A172 (cell line): Measurements from ENCODE around the gene LKAAEAR1. TPM values are rescaled to one million over a fixed set of nuclear protein-coding genes. Genes with fewer than 3 reads are reported as not detected.
A peak's percentile ranks its signal among the peaks of the same experiment; 100 is the strongest.

Experiments
- DNase-seq: peaks from one replicate; pipeline ENCODE4 v3.0.0-alpha.2; 2015; ENCODE audit warnings: low spot score
- total RNA-seq: library from RNA; depleted of rRNA; stranded (reverse); fragments of >200 nt; shearing (Covaris generic); gene quantifications from 2 replicates; pipeline ENCODE4 v1.2.3, GENCODE V29; 2014

LKAAEAR1 gene
- total RNA-seq, 1 experiment from 2014 or later, result not detected

DNA sequence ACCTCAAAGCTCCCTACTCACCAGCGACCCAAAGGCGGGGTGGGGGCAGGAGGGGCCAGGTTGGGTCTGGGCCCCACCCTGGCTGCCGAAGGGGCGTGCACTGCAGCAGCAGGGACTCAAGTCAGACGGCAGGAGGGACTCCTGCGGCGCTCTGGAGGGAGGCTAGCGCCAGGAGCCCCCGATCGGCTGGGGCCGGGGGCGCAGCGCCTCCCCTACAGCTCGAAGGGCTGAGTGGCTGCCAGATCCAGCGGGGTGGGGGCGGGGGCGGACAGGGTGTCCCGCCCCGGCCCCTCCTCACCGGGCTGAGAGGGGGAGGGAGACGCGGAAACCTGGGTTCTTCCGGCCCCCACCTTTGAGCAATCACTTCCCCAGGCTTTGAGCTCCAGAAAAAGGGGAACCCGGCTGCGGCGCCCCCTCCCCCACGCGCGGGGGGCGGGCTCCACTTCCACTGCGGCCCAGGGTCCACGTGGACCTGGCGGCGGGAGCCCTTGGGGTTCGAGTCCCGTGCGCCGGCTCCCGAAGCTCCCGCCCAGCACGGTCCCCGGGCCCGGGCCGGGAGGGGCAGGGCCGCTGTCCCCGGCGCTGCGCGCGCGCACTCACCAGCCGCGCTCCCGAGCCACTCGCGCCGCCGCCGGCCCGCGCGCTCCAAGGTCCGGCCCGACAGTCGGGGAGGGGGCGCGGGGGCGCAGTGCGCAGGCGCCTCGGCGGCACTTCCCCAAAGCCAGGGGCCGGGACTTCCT lies 4.8 kb downstream of the LKAAEAR1 start, which contains the start of gene RGS19:
Gene RGS19, minus strand, starts transcription at position 246 of the 740 bp plus-strand sequence. CDS start 2,632 bp downstream, outside the sequence.
- peak; percentile 32 for DNase-seq

DNA sequence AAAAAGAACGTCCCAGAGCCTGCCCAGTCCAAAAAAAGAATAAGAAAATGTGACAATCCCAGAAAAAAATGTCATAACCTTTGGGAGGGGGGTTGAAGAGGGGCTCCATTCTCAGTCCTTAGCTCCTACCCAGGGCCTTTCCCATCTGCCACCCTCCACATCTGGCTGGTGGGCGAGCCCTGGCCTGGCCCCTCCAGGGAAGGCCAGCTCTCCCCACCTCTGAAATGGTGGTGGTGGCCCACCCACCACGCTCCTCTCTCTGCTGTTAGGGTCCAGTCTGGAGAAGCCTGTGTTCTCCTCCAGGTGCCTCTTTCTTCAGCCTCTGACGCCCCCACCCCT lies 5.3 kb downstream of the LKAAEAR1 start:
- DNase-seq, result no peak

DNA sequence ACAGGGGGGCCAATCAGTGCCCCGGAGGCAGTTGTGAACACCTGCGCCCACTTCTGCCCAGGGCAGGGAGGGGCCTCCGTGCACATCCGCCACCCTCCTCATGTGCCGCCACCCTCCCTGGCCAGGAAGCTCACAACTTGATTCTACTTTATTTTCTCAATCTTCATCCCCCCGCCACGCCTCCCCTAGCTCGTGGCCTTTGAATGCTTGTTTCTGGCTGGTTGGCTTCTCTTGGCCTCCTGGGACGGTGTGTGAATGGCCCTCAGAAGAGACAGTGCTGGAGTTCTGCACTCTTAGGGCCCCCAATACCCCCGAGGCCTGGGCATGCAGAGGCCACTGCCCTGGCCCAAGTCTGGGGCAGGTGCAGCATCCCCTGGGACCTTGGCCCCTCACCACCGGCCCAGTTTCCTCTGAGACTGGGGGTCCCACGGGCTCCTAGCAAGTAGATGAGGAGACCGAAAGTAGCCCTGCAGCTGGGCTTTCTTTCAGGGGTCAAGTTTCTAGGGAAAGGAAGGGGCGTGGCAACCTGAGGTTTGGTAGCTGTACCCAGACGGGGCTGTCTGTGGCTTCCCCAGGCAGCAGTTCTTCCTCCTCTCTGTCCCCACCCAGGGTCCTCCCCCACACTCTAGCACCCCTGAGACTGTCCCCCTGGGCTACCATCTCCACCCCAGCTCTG lies 6.2 kb downstream of the LKAAEAR1 start:
- no peak for DNase-seq

DNA sequence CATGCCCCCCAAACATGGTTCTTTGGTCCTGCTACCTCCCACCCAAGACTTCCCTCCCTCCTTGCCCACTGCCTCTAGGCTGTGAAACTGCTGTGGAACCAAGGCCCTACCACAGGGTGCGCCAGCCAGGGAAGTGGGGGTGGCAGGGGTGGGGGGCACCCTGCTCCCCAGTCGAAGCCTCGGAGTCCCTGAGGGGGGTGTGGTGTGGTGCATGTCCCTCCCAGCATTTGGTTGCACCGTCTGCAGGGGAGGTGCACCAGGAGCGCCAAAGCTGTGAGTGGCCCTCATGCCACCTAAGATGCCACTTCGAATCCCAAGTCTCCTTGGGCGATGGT lies 6.7 kb downstream of the LKAAEAR1 start:
- no peak for DNase-seq

DNA sequence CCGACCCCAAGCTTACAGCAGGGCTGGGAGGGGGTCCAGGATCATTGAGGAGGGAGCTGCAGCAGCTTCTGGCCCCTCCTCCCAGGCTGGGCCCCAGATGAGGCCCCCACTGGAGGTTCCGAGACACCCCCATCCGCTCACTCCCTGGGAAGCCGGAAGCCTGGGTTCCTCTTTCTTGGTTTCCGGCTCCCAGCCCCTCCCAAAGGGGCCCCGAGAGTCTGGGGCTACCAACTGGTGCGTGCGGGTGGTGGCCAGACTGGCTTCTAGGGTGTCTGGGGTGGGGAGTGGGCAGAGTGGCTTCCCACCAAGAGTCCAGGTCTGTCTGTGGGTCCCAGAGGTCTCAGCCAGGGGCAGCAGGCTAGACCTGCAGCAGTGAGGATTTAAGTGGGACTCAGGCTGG lies 7.1 kb downstream of the LKAAEAR1 start:
- DNase-seq, result no peak

DNA sequence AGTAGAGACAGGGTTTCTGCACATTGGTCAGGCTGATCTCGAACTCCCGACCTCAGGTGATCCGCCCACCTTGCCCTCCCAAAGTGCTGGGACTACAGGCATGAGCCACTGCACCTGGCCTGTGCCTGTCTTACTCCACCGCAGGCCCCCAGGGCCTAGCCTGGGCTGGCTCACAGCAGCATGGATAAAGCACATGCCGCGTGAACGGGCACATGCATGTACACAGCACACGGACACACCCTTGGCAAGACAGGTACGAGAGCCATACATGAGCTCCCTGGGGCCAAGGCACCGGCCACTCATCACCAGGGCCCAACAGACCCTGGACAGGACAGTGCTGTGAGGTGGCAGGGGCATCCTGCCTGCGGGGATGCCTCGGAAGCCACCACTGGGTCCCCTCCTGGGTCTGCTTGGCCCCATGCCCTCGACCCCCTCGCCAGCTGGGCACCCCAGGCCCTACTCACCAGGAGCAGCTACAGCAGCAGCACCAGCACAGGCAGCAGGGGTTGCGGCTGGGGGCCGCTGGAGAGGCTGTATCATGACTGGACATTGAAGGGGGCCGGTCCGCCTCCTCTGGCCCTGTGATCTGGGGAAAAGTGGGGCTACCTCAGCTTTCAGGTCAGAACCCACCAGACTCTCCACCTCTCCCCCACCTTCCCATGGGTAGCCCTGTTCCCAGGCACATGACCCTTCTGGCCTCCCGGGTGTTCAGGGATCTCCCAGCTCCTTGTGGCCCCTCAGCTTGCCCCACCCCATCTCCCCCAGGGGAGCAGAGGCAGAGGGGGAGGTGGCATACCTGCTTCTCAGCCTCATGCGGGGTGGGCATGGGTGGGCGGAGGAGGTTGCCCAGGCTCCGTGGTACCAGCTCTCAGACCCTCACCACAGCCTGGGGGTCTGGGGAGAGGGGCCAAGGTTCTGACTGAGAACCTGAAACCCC lies 7.9 kb downstream of the LKAAEAR1 start:
- DNase-seq, result no peak

DNA sequence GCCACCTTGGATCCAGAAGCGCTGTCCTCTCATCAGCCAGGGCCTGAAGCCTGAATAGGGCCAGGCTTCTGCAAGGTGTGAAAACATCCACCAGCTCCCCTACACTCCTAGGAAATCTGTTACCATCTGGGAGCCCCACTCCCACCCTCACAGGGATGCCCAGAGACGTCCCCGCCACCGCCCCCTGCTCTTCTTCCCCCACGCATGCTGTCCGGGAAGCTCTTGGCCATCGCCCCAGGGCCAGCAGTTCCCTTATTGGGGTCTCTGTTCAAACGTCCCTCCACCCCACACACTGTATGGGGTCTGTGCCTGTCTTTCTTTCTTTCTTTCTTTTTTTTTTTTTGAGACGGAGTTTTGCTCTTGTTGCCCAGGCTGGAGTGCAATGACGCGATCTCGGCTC lies 8.6 kb downstream of the LKAAEAR1 start:
- no peak for DNase-seq

DNA sequence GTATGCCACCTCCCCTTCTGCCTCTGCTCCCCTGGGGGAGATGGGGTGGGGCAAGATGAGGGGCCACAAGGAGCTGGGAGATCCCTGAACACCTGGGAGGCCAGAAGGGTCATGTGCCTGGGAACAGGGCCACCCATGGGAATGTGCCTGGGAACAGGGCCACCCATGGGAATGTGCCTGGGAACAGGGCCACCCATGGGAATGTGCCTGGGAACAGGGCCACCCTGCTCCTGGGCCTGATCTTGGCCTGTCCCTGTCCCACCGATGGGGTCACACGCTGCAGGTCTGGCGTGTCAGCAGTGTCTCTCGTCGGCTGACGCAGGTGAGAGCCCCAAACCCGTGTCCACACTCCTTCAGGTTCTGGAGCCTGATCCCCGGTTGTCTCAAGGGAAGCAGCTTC lies 9.2 kb downstream of the LKAAEAR1 start:
- DNase-seq, result no peak

DNA sequence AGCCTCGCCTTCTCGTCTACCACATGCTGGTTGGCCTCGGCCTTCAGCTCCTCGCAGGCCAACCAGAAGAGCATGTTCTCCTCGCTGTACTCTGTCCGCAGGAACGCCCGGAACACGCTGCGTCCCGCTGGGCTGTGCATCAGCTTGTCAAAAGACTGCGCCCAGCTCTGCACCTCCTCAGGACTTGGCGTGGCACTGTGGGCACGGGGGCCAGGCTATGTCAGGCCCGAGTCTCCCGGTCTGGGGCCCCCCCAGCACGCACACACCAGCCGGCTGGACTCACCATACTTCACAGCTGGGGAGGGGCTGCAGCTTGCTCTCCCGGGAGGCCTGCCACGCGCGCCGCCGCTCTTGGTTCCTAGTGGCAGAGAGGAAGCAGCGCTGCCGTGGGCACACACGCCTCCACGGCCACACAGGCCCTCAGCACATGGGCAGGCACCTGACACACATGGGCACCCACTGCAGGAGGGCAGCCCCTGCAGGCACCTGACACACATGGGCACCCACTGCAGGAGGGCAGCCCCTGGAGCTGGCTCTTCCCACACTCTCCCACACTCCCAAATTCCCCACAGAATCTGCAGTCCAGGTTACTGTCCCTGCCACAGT lies 9.9 kb downstream of the LKAAEAR1 start:
- DNase-seq, result no peak

DNA sequence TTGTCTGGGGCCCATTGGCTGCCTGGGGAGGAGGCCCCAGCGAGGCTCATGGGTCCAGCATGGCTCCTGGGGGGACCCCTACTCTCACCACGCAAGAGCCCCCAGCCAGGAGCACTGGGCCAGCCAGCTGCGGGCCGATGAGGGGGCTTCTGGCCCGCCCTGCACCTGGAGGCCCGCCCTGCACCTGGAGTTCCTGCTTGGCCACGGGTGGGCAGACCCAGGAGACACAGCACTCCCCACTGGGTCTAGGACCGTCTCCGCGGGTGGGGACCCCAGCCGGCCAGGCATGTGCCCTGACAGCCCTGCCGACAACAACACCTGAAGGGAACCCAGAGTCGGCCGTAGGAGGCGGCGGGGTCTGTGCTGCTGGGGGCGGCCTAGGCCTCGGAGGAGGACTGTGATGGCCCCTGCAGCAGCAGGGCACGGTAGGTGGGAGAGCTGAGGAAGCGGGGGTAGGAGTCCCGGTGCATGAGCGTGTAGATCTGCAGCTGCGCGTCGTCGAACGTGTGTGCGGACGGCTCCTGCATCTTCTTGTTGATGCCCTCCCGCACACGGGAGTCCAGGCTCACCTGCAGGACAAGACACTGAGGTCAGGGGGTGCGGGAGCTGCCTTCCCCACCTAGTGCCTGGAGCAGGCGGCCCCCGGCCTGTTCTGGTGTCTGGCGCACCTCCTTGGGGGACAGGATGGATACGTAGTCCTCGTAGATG lies 10.6 kb downstream of the LKAAEAR1 start:
- DNase-seq, result no peak

DNA sequence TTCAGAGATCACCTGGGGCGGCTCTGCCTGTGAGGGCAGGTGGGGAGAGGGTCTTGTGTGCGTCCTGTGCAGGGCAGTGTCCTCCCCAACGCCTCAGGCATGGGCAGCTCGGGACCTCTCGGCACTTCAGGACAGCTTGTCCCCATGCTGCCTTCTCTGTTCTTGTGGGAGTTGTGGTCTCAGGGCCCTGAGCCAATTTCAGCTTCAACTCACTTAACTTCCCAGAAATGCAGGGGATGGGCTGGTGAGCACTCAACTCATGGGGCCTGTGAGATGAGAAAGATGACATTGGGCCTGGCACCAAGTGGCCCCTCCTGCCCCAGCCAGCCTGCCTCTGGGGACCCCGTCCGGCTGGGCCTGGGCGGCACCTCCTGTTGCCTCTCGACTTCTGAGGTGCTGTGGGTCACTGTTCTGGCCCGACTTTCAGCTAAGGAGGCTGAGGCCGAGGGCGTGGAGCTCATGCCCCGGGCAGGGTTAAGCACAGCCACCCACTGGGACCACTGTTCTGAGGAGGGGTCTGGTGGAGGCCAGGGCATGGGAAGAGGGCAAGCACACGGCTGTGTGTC lies 11.6 kb downstream of the LKAAEAR1 start:
- DNase-seq, result no peak

DNA sequence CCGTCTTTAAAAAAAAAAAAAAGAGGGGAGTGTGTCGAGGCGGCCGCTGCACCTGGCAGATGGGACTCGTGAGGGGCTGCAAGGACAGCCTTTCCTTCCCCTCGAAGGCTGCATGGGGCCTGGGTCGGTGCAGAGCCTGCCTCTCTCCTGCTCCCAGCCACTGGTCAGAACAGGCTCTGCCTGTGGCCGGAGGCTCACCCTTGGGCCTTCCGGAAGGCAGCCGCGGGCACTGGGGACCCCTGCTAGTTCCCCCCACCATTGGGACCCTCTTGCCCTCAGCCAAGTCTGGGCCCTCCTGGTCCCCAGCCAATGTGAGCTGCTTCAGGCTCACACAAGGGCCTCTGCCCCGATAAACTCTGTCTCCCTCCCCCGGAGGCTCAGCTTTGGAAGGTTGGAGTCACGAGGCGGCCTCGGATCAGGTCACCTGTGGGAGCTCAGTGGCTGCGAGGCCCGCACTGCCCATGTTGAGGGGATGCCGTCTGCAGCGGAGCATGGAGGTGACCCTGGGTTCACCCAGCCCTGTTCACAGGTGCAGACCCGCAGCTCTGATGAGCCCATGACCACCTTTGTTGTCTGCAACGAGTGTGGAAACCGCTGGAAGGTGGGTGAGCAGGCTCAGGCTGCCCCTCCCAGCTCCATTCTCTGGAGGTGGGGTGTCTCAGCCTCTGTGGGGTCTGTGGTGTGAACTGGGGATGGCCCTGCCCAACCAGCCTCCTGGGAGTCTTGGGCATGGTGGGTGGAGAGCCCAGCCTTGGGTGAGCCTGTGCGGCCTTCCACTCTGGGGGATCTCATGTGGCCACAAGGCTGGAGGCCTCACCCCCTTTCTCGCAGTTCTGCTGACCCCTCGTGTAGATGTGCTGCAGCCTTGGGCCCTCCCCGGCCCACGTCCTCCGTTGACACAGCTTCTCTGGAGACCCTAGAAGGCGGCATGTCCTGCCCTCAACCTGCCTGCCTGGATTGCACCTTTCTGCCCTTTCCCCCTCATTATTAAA lies 12.6 kb downstream of the LKAAEAR1 start:
- DNase-seq, result no peak

DNA sequence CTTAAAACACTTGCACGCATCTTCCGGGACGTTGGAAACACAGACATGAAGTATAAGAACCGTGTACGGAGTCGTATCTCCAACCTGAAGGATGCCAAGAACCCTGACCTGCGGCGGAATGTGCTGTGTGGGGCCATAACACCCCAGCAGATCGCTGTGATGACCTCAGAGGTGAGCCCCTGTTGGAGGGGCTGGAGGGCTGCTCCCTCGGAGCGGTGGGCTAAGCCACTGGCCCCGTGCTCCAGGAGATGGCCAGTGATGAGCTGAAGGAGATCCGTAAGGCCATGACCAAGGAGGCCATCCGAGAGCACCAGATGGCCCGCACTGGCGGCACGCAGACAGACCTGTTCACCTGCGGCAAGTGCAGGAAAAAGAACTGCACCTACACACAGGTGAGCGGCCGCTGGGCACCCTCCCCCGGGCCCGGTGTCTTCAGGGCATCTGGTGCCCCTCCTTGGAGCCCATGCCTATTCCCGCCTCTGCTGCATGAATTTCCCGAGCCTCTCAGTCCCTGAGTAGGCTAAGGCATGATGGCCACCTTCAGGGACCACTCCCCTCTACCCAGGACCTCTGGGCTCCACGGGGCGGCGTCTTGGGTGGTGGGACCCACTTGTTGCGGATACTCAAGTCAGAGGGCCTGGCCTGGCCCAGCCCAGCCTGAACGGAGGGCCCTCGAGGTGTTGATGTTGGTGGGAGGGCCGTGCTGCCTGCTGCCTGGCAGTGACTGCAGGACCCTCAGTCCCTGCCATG lies 13.8 kb downstream of the LKAAEAR1 start:
- DNase-seq, result no peak

DNA sequence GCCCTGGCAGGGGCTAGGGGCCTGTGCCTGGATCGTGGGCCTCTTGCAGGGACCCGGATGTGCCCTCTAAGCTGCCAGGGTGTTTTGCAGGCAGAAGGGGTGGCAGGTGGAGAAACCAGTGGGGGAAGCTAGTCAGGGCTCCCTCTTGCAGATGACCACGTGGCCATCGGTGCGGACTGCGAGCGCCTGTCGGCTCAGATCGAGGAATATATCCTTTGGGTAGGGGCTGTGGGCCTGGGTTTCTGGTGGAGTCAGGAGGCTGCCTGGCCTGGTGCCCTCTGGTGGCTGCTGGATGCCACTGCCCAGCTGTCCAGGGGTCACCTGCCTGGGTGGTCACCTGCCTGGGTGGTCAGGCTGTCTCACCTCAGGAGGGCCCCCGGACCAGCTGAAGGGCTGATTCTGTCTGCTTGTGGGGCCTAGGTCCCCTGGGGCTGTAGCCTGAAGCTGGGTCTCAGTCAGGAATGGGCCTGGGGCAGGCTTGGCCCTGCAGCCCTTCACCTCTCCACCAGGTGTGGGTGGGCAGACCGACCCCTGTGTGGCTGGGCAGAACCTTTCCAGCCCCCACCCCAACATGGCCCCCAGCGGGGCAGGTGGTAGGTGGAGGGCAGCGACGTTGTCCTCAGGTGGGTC lies 14.5 kb downstream of the LKAAEAR1 start:
- no peak for DNase-seq

DNA sequence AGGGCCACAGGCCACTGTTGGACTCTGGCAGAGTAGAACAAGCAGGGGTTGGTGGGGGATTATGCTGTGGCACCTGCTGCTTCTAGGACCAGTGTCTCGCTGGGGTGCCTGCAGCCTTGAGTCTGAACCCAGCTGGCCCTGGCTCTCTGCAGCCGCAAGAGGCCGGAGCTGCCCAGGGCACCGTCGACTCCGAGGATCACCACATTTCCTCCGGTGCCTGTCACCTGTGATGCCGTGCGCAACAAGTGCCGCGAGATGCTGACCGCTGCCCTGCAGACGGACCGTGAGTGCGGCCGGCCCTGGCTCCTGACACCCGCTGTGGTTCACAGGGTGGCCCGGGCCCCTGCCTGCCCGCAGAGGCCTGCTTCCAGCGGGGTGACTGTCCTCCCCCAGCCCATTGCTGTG lies 15.0 kb downstream of the LKAAEAR1 start:
- DNase-seq, result no peak

DNA sequence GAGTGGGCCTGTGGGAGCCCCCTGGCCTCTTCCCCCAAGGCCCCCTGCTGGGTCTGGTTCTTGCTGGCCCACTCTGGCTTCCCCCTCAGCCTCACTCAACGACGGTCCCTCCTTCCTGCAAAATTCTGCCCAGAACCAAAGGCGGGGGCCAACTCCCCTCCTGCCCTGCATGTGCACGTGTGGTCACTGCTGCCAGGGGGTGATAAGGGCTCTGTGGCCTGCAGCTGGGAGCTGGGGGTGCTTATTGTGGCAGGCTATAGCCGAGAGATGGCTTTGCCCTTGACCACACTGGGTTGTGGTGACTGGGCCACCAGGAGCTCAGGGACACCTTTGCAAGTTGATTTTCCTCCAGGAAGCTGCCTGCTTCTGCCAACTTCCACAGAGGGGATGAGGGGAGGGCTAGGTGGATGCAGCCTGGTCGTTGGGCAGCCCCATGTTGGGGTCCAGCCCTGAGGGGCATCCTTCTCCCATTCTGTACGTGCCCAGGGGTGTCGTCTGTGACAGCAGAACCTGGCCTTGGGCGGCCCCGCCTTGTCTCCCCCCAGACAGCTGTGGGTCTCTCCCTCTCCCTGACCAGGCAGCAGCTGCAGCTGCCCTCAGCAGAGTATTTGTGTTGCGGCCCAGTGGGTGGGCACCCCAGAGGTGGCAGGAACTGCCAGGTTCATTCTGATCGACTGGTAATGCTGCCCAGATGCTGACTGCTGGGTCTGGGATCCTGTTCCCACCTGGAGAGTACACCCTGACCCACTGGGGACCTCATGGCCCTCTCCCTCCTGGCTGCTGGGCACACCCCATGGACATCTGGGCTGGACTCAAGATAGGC lies 15.6 kb downstream of the LKAAEAR1 start:
- DNase-seq, result no peak

DNA sequence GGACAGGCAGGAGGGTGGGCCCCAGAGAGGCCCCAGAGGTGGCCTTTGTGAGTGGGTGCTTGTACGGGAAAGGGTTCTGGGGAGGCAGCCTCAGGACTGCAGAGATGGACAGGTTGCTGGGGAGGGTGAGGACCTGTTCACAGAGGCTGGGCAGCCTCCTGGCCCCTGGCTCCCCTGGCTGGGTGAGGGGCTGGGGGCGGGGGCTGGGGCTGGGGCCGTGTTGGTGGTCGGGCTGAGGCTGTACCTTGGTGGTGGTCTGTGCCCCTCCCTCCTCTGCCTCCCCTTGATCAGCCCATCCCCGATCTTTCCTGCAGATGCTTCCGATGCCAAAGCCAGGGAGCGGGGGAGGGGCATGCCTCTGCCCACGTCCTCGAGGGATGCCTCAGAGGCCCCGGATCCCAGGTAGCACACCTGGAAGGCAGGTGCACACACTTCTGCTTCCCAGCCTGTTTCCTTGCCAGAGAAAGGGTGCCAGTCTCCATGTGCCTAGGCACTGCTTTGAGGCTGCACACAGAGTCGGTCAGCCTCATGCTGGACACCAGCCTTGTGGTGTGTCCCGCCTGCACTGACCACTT lies 16.4 kb downstream of the LKAAEAR1 start:
- no peak for DNase-seq
